Amygdala (tissue), 56 donors: ENCODE measurements around the gene MTTP.
A peak's percentile ranks its signal among the peaks of the same experiment; 100 is the strongest.
"Not testable (repeated sequence)": the region's sequence is repeated elsewhere in the genome, so short reads cannot be mapped to it uniquely, and the experiment has no call there.

Experiments
- DNase-seq, 56 donors: peaks; one replicate each; lab custom pipeline; 2025; lab: John Stamatoyannopoulos, UW

Gene MTTP

GRCh38 chr4:99574530-99575324 lies at the start of gene MTTP:
Gene MTTP, plus strand, starts transcription at chr4:99574824. Its CDS starts 86 bp downstream, at chr4:99574910.
- DNase-seq, result no peak

GRCh38 chr4:99529228-99529627 lies 45.4 kb upstream of the MTTP start:
- no peak for DNase-seq

GRCh38 chr4:99529956-99530355 lies 44.7 kb upstream of the MTTP start:
- no peak for DNase-seq

GRCh38 chr4:99534699-99535098 lies 39.9 kb upstream of the MTTP start:
- not testable (repeated sequence) for DNase-seq

- DNase-seq, result no peak
Observed at GRCh38 chr4:99536271-99536670, 38.4 kb upstream of the MTTP start.

DNA sequence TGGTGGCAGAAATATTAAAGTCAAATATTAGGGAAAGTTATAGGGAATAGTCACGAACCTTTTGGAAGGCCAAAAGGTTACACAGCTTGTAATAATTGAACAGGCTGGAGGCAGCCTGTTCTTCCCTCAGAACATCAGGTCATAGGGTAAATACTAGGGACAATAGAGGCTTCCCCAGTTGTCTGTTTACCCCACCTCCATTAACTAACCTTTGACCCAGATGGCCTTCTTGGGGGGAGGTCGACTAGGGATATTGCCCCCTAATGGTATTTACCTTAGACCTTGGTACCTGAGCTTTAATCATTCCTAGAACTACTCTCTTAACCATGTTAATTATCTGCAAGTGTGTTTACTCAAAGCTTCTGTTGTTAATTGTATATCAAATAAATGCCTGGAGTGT lies 37.8 kb upstream of the MTTP start:
- DNase-seq, result no peak

GRCh38 chr4:99537674-99538073 lies 37.0 kb upstream of the MTTP start:
- DNase-seq, result no peak

GRCh38 chr4:99540277-99540939 lies 34.2 kb upstream of the MTTP start:
- DNase-seq, result no peak

DNA sequence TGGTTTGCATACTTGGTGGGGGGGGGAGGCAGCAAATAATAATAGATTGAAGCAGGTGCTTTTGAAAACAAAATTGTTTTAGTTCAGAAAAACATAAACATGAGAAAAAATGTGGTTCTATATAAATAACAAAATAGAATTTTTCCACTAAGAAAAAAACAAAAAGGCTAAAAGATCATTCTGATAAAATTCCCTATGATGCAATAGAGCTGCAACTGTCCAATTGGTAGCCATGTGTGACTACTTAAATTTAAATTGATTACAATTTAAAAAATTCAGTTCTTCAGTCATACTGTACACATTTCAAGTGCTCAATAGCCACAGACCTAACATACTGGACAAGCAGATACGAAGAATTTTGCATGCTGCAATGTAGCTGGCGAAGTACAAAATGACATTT lies 21.8 kb upstream of the MTTP start:
- no peak for DNase-seq

DNA sequence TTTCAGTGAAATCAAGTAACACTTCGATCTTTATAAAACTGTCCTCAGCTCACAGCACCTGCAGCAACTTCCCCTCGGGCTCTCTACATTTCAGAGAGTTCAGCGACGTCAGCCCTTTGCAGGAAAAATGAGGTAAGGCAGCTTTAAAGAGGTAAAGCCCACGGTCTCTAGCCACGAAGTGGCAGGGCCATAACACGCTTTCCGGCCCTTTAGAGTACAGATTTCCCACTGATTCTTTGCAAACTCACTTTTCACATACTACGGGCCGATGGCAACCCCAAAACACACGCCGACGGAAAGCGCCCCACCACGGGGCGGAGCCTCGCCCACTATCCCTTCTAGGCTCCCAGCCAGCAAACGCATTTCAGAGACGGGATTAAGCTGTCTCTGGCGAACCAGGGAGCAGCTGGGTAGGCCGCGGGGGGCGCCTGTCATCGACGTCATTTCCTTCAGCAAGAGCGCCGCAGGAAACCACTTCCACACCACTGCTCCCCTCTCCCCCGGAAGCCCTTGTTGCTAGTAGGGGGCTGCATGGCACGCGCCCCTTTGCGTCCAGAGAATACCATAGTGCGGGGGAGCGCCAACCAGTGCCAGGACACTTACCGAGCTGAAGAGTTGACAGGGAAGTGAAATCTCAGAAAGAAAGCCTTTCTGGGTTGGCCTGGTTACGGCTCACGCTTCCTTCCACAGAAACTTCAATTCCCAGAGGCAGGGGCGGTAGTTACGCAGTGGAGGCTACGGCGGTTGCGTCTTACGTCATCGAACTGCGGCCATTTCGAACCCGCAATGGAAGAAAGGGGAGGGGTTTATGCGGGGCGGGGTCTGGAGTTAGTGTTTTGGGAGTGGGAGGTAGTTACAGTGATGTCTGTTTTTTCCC lies 11.1 kb upstream of the MTTP start, which contains the start of gene TRMT10A:
Gene TRMT10A (minus strand): TSS at position 730 of the 877 bp plus-strand sequence. CDS start 4,701 bp downstream, outside the sequence.
- DNase-seq, result peak; percentile 81 to 100 (median 97)

GRCh38 chr4:99564921-99565320 lies 9.7 kb upstream of the MTTP start:
- no peak for DNase-seq

DNA sequence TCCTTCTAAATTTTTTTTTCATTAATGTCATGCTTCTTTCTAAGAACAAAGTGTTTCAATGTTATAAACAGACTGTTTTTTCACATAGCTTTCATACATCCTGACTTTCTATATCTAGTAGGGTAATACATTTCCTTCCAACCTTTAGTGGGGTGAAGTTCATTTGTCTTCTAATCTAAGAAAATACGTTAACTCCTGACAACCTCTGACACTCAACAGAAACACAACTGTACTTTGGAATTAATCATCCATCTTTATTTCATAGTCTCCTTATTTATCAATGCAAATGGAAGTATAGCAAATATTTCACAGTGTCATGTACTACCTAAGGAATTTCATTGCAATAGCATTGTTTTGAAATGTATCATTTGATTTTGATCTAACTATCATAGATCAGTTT lies 2.7 kb upstream of the MTTP start:
- no peak for DNase-seq

DNA sequence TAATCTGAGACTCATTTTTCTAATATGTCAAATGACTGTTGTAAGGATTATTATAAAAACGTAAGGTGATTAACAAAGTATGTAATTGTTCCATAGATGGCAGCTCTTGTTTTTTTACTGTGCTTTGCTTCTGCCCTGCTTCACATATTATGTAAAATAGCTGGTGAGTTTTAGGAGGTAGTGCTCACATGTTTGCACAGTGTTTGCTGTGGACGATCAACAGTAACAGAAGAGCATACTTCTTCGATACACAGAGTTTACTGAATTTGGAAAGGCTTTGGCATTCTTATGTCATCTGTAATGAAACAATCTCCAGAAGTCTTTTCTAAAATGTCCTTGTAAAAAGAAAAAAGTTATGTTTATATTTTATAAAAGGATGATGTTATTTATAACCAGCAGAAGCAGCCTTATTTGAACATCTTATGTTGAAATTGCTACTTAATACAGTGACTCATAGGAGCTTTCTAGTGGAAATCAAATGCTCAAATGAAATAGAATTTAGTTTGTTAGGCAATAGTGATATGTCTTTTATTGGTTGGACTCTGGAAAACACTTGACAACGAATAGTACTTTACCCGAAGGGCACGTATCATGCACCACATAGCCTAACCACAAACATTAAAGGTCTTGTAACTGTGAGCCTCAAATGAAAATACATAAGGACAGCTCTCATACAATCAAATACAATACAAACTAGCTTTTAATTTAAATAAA lies 1.9 kb upstream of the MTTP start:
- DNase-seq, result no peak

GRCh38 chr4:99573735-99574368 lies 772 bp upstream of the MTTP start:
- no peak for DNase-seq

- no peak for DNase-seq
Observed at GRCh38 chr4:99578714-99579113, 4.1 kb downstream of the MTTP start.

- no peak for DNase-seq
Observed at GRCh38 chr4:99585516-99585915, 10.9 kb downstream of the MTTP start.

DNA sequence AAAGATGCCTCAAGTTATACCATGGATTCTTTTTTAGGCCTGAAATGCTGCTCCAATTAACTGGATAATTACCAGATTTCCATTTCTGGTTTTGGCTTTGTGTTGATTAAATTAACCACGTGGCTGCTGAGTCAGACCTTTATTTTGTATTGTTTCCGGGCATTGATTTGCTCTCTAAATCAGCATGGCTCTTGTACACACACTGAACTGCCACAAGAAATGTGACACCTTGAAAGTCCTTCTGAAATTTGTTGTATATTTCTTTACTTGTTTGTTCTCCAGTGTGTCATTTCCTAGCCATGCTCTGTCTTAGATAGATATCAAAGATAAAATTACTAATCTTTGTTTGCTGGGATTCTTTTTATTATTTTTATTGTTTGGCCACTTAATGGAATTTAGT lies 11.7 kb downstream of the MTTP start:
- DNase-seq, result no peak

DNA sequence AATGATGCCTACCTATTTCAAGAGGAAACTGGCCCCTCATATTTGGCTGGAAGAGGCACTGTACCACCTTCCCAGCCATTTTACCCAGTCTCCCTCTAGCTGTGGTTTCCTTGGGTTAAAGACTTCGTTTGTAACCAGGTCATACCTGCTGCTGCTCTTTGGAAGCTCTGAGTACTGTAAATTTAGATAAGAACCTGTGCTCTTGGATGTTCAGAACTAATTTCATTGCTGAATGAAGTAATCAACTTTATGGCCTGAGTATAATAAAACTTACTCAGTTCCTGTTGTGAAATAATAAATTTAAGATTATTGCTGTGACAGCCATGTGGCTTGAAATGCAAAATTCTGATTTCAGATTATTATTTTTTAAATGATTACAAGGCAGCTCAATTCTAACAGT lies 12.2 kb downstream of the MTTP start:
- DNase-seq, result no peak

- DNase-seq, result no peak
Observed at GRCh38 chr4:99587309-99587708, 12.7 kb downstream of the MTTP start.

DNA sequence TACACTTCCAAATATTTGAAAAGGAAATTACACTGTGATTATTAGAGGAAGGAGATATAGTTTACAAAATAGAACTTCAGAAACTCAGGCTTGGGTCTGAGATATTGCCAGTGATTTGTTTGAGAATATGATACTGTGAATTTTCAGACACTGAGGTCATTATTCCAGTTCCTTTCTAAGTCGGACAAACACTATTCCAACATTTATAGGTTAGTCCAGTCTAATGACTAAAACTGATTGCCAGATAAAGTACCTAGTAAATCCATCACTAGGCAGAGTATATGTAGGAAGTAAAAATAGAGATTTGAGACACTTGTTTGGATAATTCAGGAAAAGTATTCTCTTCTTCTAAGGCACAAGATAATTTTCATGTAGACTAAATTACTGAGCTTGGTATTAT lies 13.2 kb downstream of the MTTP start:
- DNase-seq, result no peak
